ENCODE data around the gene DNAJB9. TPM values are rescaled to one million over a fixed set of nuclear protein-coding genes. Genes with fewer than 3 reads are reported as not detected.
A peak's percentile ranks its signal among the peaks of the same experiment; 100 is the strongest.

Gene DNAJB9
- total and polyA plus RNA-seq, 12 donors = 8.4 to 175 (median 44.9) TPM

DNA sequence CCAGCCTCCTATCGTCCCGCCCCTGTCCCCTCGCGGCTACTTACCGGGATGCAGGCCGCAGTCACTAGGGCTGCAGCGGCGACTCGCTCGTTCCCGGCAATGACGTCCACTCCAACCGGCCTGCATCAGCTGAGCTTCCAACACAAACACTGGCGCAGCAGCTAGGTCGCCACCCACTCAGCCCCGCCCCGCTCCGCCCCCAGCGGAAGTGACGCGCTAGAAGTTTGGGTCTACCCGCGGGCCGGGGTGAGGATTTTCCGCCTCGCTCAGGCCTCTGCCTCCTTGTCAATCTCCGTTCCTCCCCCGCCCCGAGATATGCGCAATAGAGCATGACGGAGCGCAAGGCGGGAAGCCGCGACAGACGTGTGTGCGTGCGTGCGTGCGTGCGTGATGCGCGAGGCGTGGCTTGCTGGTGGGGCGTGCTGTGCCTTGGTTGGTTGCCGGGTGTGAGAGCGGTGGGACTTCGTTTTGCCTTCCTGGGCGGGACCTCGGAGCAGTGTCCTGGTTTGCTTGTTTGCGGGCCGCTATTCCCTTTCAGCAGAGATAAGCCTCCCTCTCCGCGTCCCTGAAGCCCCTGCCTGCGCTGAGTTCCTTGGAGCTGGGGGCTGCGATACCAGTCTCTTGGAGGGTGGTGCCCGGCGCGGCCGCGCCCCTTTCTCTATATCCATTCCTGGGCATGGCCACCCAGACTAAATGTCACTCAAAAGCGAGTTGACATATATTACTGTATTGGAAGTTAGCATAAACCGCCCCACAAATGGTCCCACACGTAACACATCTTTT is 43.5 kb upstream of the DNAJB9 start, which contains the start of gene PNPLA8:
PNPLA8 (minus strand) TSS at position 151 of the 783 bp plus-strand sequence. CDS start 10,644 bp downstream, outside the sequence.
- H3K36me3 ChIP-seq (replicated peaks in 1 of 2) = no peaks in the 10 kb centered on the region
- H3K9me3 ChIP-seq (replicated peaks in 1 of 3) = no peaks in the 10 kb centered on the region
- TF ChIP-seq, protein P1, sequence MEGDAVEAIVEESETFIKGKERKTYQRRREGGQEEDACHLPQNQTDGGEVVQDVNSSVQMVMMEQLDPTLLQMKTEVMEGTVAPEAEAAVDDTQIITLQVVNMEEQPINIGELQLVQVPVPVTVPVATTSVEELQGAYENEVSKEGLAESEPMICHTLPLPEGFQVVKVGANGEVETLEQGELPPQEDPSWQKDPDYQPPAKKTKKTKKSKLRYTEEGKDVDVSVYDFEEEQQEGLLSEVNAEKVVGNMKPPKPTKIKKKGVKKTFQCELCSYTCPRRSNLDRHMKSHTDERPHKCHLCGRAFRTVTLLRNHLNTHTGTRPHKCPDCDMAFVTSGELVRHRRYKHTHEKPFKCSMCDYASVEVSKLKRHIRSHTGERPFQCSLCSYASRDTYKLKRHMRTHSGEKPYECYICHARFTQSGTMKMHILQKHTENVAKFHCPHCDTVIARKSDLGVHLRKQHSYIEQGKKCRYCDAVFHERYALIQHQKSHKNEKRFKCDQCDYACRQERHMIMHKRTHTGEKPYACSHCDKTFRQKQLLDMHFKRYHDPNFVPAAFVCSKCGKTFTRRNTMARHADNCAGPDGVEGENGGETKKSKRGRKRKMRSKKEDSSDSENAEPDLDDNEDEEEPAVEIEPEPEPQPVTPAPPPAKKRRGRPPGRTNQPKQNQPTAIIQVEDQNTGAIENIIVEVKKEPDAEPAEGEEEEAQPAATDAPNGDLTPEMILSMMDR (IDR thresholded peaks at IDR 0.05) = peak in 1 of 6 experiments; percentile 22
- TF ChIP-seq POLR2A (IDR thresholded peaks at IDR 0.05) = peak; percentile 97 to 99
- intact Hi-C loops (cut with DNase I) = no loop called here
- H3K27ac ChIP-seq = peak within 1 kb of the TSS; percentile 96 to 100 (median 99)
- peak within 1 kb of the TSS; percentile 66 to 88 (median 72) for H3K4me3 ChIP-seq
- 0 to 1% (median 0%) methylated on average over 22 to 64 of the region's 64 CpGs for WGBS, 4 donors
- peak; percentile 100 for DNase-seq
- peaks cover 19 to 37% of the 10 kb centered on the region in 2 donors for H3K4me1 ChIP-seq (replicated peaks in 1 of 2)
- no peaks in the 10 kb centered on the region for H3K27me3 ChIP-seq

DNA sequence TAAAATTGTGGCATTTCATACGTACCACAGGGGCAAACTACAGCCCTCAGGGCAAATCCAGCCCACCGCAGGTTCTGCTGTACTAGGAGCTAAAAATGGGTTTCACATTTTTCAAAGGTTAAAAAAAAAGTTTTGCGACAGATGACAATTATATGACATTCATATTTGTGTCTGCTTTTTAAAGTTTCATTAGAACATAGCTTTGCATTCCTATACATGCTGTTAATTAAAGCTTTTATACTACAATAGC is 43.0 kb upstream of the DNAJB9 start:
- Histone ChIP-seq H3K27me3 (no peaks in the 10 kb centered on the region), H3K4me3 (peak overlapping the region; percentile 34 to 66 (median 57)), H3K27ac (peak overlapping the region; percentile 61 to 100 (median 99)), H3K36me3 (replicated peaks in 1 of 2) (no peaks in the 10 kb centered on the region), H3K9me3 (replicated peaks in 1 of 3) (no peaks in the 10 kb centered on the region), H3K4me1 (replicated peaks in 1 of 2) (peaks cover 19 to 32% of the 10 kb centered on the region in 2 donors)
- intact Hi-C loops (cut with DNase I) = no loop called here
- no peak for DNase-seq
- TF ChIP-seq, protein P1 (IDR thresholded peaks at IDR 0.05) = no peak
- WGBS, 4 donors = 2 to 8% (median 5%) methylated on average over 3 of the region's 3 CpGs

DNA sequence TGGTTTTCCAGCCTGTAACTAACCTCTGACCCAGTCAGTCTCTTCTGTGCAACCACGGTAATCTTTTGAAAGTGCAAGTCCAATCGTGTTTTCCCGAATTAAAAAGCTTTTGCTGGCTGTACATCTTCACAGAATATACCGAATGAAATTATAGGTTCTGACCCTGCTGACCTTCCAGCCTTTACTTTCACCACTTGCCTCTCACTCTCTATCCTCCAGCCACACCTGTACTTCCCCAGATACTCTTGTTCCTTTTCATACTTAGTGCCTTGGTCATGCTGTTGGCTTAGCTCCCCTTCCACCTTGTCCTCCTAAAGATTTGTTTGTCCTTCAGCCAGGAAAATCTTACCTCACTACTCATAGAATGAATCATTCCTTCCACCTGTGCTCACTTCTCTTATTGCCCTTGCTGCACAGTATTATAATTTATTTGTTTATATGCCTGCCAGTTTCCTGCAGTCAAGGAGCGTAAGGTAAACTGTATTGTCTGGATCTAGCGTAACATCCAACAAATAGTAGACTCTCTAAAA is 41.4 kb upstream of the DNAJB9 start:
- Histone ChIP-seq H3K4me3 (no peak overlapping the region), H3K4me1 (replicated peaks in 1 of 2) (peaks cover 18 to 20% of the 10 kb centered on the region in 2 donors), H3K27me3 (no peaks in the 10 kb centered on the region), H3K36me3 (replicated peaks in 1 of 2) (no peaks in the 10 kb centered on the region), H3K9me3 (replicated peaks in 1 of 3) (no peaks in the 10 kb centered on the region), H3K27ac (no peak overlapping the region)
- TF ChIP-seq, protein P1 (IDR thresholded peaks at IDR 0.05) = no peak
- TF ChIP-seq POLR2A (IDR thresholded peaks at IDR 0.05) = no peak
- 93 to 96% (median 94%) methylated on average over 6 of the region's 6 CpGs for WGBS, 4 donors
- DNase-seq = no peak
- intact Hi-C loops (cut with DNase I) = no loop called here

DNA sequence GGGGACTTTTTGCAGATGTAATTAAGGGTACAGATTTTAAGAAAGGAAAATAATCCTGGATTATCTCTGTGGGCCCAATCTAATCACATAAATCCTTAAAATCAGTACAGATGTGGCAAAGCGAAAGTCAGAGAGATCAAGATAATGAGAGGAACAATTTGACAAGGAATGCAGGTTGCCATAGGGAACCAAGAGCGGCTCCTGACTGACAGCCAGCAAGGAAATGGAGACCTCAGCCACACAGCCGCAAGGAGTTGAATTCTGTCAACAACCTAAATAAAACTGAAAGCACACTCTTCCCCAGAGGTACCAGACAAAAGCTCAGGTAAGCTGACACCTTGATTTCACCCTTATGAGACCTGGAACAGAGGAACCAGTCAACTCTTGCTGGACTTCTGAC is 40.3 kb upstream of the DNAJB9 start:
- no peaks in the 10 kb centered on the region for H3K27me3 ChIP-seq
- H3K4me1 ChIP-seq (replicated peaks in 1 of 2) = peaks cover 9 to 13% of the 10 kb centered on the region in 2 donors
- intact Hi-C loops (cut with DNase I) = no loop called here
- no peaks in the 10 kb centered on the region for H3K36me3 ChIP-seq (replicated peaks in 1 of 2)
- TF ChIP-seq POLR2A (IDR thresholded peaks at IDR 0.05) = no peak
- TF ChIP-seq, protein P1 (IDR thresholded peaks at IDR 0.05) = no peak
- no peak for DNase-seq
- no peaks in the 10 kb centered on the region for H3K9me3 ChIP-seq (replicated peaks in 1 of 3)
- no peak overlapping the region for H3K4me3 ChIP-seq
- 83 to 92% (median 86%) methylated on average over 3 of the region's 3 CpGs for WGBS, 4 donors
- no peak overlapping the region for H3K27ac ChIP-seq
